GM12873 (cell line): ENCODE results near the gene NDUFAF4.
A peak's percentile ranks its signal among the peaks of the same experiment; 100 is the strongest.

Source experiments
- TF ChIP-seq, protein P1 (sequence below): IDR thresholded peaks from 2 replicates; pipeline ENCODE4 v1.5.1; 2012; ENCODE audit warnings: low read depth, mild to moderate bottlenecking, moderate library complexity, low read length, control low read depth; ENCODE audit not compliant: insufficient read depth; ENCODE audit errors: missing control alignments

NDUFAF4 gene

DNA sequence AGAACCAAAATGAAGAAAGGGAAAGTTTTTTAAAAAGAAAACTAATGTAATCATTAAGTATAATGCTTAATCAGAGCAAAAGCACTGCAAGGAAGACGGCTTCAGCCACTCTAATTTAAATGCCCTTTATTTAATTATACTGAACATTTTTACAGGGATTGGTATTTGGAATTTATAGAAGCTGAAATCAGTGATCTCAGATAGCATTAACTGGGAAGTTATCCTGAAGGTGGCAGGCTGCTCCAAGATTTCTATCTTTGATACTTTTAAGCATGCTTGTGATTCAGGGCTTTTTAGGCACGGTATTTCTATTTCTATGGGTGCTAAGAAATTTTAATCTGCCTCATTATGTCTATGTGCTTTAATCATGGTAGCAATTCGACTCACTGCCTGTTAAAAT is 1.3 kb upstream of the NDUFAF4 start:
- TF ChIP-seq, protein P1, sequence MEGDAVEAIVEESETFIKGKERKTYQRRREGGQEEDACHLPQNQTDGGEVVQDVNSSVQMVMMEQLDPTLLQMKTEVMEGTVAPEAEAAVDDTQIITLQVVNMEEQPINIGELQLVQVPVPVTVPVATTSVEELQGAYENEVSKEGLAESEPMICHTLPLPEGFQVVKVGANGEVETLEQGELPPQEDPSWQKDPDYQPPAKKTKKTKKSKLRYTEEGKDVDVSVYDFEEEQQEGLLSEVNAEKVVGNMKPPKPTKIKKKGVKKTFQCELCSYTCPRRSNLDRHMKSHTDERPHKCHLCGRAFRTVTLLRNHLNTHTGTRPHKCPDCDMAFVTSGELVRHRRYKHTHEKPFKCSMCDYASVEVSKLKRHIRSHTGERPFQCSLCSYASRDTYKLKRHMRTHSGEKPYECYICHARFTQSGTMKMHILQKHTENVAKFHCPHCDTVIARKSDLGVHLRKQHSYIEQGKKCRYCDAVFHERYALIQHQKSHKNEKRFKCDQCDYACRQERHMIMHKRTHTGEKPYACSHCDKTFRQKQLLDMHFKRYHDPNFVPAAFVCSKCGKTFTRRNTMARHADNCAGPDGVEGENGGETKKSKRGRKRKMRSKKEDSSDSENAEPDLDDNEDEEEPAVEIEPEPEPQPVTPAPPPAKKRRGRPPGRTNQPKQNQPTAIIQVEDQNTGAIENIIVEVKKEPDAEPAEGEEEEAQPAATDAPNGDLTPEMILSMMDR = peak; percentile 21

DNA sequence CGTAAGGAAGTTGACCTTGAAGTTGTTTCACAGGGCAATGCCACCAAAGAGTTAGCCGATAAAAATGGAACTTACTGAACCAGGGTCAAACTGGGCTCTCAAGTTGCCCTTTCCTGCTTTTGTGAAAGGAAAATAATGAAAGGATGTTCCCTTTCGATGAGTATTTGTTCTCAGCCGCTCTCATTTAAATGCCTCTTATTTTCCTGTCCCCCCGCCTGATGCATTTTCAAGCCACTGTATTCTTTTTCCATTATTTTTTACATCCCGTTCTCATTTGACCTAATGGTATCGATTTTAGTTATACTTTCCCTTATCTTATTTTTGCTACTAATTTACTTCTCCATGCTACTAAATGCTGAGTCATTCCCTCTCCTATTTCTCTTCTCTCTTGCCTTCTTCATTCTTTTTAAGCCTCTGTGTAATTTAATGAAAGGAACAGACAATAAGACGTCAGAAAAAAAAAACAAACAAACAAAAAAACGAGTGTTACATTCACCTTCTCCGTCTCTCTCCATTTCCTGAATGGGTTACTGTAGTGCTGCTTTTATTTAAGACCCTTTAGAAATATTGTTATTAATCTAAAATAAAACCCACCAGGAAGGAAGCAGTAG is 655 bp upstream of the NDUFAF4 start:
- TF ChIP-seq, protein P1 = no peak

DNA sequence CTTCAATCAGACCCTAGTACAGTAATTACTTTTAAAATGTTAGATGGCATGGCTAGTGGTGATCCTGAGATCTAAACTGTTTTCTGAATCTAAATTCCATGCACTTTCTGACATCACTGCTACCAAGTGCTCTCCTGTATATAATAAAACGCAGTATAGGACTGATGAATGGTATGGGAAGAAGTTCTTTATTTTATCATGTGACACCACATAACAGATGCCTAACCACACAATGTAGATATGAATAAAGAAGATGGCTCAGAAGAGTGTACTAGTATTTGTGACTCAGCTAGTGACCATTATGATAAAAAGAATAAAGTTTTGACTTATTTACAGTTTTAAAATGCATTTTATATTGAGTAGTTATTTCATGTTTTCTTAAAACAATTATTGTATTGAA is 8.5 kb downstream of the NDUFAF4 start:
- TF ChIP-seq, protein P1 = no peak

DNA sequence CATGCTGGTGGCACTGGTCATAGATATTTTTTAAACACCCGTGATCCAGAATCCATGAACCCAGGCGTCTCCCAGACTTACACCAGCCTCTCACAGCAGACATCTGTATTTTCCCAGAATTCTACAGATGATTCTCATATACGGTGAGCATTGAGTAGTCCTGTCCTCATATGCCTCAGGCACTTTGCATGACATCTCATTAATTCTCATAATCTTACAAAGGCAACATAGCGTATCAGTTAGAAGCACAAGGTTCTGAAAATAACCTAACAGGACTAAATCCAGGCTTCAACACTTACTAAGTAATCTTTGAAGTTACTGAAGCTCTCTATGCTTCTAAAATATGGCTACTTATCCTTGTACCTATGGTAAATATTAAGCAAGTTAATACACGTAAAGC is 8.9 kb downstream of the NDUFAF4 start:
- TF ChIP-seq, protein P1 = no peak

DNA sequence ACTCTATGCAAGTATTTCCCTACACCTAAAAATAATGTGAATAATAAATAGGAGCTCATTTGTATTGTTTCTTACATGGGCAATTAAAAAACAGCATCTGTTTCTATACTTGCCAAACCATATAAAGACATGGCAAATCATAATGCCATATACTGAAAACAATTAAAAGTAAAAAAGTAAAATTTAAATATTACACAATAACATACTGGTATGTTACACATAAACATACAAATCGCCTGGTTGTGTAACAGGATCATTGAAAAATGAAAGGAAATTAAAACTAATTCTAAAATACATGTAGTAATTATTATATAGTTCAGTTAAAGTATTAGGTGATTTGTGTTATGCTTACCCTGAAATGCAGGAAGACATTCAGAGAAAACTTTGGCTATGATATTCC is 11.2 kb downstream of the NDUFAF4 start:
- TF ChIP-seq, protein P1 = no peak

DNA sequence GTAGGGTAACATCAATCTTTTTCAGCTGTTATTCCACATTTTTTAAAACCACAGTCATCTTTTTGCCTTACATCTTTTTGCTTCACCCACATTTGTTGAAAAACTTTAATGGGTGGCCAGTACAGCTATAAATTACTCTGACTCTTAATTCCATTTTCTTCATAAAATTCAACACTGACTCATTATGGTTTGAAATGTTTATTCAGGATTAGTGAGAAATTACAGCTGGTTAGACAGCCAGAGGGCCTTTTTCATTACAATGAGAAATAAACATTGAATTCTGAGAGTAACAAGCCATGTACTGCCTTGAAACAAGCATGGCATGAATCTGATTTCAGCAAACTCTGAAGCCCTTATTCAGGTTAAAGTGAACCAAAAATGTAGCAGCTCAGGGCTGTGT is 19.5 kb downstream of the NDUFAF4 start:
- TF ChIP-seq, protein P1 = no peak

DNA sequence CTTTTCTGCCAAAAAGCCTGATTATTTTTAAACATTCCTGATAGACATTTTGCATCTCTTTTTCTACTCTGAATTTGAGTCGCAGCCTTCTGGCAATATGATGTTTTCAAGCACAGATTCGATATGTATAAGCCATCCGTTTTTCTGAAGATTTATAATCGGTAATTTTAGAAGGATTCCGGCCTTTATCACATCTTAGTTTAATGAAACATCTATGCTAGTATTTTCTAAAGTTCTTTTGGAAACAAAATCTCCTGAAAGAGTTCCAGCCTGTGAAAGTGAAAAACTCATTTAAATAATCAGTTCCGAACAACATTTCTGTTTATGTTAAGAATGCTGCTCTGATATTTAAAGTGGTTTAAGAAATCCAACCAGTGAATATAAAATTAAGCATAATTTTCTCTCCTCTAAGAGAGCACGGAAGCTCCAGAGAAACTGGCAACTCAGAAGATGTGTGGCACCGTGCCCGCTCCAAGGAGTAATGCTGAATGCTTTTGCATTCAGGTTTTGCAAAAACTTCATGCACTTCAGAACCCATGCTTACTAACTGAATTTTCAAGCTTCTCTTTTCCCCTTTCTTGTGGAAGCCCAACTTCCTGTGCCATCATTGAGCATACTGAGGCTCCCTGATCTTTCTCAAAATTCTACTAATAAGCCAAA is 20.7 kb downstream of the NDUFAF4 start:
- TF ChIP-seq, protein P1 = no peak
